ENCODE measurements around the gene NFIA.

NFIA gene

DNA sequence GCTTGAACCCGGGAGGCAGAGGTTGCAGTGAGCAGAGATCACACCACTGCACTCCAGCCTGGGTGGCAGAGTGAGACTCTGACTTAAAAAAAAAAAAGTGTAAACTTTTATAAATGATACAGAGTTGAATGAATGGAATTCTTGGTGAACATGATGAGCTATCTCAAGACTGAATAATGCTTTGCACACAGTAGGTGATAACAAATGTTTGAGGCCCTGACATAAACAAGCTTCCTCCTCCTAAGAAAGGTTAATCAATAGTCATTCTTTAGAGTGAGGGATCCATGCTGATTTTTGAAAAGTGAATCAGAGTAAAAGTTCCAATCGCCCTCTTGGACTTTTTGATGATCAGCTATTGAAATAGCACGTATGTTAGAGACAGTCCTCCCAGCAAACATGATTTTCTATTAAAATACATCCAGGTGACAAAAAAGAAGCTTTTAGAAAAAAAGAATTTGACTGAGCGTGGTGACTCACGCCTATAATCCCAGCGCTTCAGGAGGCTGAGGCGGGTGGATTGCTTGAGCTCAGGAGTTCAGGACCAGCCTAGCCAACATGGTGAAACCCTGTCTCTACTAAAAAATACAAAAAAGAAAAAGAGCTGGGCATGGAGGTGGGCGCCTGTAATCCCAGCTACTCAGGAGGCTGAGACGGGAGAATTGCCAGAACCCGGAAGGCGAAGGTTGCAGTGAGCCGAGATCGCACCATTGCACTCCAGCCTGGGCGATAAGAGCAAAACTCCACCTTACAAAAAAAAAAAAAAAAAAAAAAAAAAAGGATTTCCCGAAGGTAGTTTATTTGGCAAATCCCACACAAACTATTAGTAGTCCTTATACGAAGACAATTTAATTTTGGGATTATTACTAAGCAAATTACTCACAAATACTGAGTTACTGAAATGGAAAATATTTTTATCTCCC is 181.8 kb downstream of the NFIA start:
- H3F3A ChIP-seq (ENCODE audit: low read depth), result no peaks in the 10 kb centered on the region
- H3K4me1 ChIP-seq (ENCODE audit: insufficient read depth, low read length, poor library complexity, severe bottlenecking), result no peaks in the 10 kb centered on the region
- H3K9ac ChIP-seq (ENCODE audit: low read depth, low read length, poor library complexity, severe bottlenecking), result no peak overlapping the region
- H3K9me2 ChIP-seq (replicated peaks; ENCODE audit: low read depth, low read length), result no peaks in the 10 kb centered on the region
- H3K36me3 ChIP-seq (ENCODE audit: insufficient read depth, low read length), result no peaks in the 10 kb centered on the region
- no peaks in the 10 kb centered on the region for H3K79me2 ChIP-seq (ENCODE audit: insufficient read depth, low read length)
- no peak overlapping the region for H3K4me2 ChIP-seq (ENCODE audit: low read depth, low read length, poor library complexity, severe bottlenecking)
- H3K27me3 ChIP-seq (ENCODE audit: insufficient read depth, low read length, poor library complexity, severe bottlenecking), result no peaks in the 10 kb centered on the region
- H3K4me3 ChIP-seq (ENCODE audit: low read length, poor library complexity, severe bottlenecking), result no peak overlapping the region
- no peaks in the 10 kb centered on the region for H4K20me1 ChIP-seq (ENCODE audit: insufficient read depth, low read length, poor library complexity, severe bottlenecking)
- no peak overlapping the region for H2AFZ ChIP-seq (ENCODE audit: low read length)
- H3K9me3 ChIP-seq (ENCODE audit: insufficient read depth, low read depth, low read length), result no peaks in the 10 kb centered on the region
- TF ChIP-seq EZH2phosphoT487 (IDR thresholded peaks at IDR 0.05; ENCODE audit: borderline replicate concordance), result no peak
- TF ChIP-seq, protein P1, sequence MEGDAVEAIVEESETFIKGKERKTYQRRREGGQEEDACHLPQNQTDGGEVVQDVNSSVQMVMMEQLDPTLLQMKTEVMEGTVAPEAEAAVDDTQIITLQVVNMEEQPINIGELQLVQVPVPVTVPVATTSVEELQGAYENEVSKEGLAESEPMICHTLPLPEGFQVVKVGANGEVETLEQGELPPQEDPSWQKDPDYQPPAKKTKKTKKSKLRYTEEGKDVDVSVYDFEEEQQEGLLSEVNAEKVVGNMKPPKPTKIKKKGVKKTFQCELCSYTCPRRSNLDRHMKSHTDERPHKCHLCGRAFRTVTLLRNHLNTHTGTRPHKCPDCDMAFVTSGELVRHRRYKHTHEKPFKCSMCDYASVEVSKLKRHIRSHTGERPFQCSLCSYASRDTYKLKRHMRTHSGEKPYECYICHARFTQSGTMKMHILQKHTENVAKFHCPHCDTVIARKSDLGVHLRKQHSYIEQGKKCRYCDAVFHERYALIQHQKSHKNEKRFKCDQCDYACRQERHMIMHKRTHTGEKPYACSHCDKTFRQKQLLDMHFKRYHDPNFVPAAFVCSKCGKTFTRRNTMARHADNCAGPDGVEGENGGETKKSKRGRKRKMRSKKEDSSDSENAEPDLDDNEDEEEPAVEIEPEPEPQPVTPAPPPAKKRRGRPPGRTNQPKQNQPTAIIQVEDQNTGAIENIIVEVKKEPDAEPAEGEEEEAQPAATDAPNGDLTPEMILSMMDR (conservative IDR thresholded peaks at IDR 0.05; ENCODE audit: low read length), result no peak

DNA sequence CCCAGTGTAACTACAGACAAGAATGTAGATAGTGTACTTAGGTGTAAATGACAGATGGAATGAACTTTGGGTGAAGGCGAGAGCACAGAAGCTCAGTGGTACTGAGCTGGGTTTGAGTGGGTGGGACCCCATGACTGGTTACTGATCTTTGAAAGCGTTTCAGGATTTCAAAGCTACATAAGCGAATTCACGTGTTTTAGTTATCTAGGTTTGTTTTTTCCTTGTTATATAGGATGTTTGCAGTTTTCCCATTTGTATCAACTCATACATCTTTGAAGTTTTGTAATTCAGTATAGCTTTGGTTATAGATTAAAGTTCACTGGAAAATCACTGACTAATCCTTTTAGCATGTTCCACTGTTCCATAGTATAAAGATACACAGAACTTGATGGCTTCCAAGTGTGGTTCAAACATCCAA is 182.5 kb downstream of the NFIA start:
- Histone ChIP-seq H3K27me3 (ENCODE audit: insufficient read depth, low read length, poor library complexity, severe bottlenecking) (no peaks in the 10 kb centered on the region), H2AFZ (ENCODE audit: low read length) (no peak overlapping the region), H3K4me3 (ENCODE audit: low read length, poor library complexity, severe bottlenecking) (no peak overlapping the region), H4K20me1 (ENCODE audit: insufficient read depth, low read length, poor library complexity, severe bottlenecking) (no peaks in the 10 kb centered on the region), H3K36me3 (ENCODE audit: insufficient read depth, low read length) (no peaks in the 10 kb centered on the region), H3K79me2 (ENCODE audit: insufficient read depth, low read length) (no peaks in the 10 kb centered on the region), H3K9me2 (replicated peaks; ENCODE audit: low read depth, low read length) (no peaks in the 10 kb centered on the region), H3F3A (ENCODE audit: low read depth) (no peaks in the 10 kb centered on the region), H3K9ac (ENCODE audit: low read depth, low read length, poor library complexity, severe bottlenecking) (no peak overlapping the region), H3K4me1 (ENCODE audit: insufficient read depth, low read length, poor library complexity, severe bottlenecking) (no peaks in the 10 kb centered on the region), H3K4me2 (ENCODE audit: low read depth, low read length, poor library complexity, severe bottlenecking) (no peak overlapping the region), H3K9me3 (ENCODE audit: insufficient read depth, low read depth, low read length) (no peaks in the 10 kb centered on the region)
- TF ChIP-seq EZH2phosphoT487 (IDR thresholded peaks at IDR 0.05; ENCODE audit: borderline replicate concordance), result no peak
- TF ChIP-seq, protein P1 (conservative IDR thresholded peaks at IDR 0.05; ENCODE audit: low read length), result no peak

DNA sequence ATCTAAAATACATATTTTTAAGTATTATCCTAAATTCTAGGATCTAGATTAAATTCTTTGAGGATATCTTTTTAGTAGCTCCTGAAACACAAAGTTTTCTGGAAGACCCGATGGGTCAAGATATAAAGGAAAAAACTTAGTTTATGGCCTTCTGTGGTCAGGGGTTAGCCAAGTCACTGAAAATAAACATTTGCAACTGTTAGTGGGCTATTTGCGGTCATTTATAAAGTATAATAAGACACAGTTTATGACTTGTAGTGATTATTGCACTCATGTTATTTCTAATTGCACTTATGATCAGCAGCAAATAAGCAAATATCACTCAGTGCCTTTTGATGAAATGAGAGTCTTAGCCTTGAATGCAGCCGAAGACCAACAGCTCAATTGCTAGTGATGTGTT is 183.3 kb downstream of the NFIA start:
- Histone ChIP-seq H3K4me3 (ENCODE audit: low read length, poor library complexity, severe bottlenecking) (no peak overlapping the region), H3K9ac (ENCODE audit: low read depth, low read length, poor library complexity, severe bottlenecking) (no peak overlapping the region), H3K4me1 (ENCODE audit: insufficient read depth, low read length, poor library complexity, severe bottlenecking) (no peaks in the 10 kb centered on the region), H3K9me2 (replicated peaks; ENCODE audit: low read depth, low read length) (no peaks in the 10 kb centered on the region), H3K27me3 (ENCODE audit: insufficient read depth, low read length, poor library complexity, severe bottlenecking) (no peaks in the 10 kb centered on the region), H3K79me2 (ENCODE audit: insufficient read depth, low read length) (no peaks in the 10 kb centered on the region), H3K36me3 (ENCODE audit: insufficient read depth, low read length) (no peaks in the 10 kb centered on the region), H3F3A (ENCODE audit: low read depth) (no peaks in the 10 kb centered on the region), H4K20me1 (ENCODE audit: insufficient read depth, low read length, poor library complexity, severe bottlenecking) (no peaks in the 10 kb centered on the region), H3K9me3 (ENCODE audit: insufficient read depth, low read depth, low read length) (no peaks in the 10 kb centered on the region), H2AFZ (ENCODE audit: low read length) (no peak overlapping the region), H3K4me2 (ENCODE audit: low read depth, low read length, poor library complexity, severe bottlenecking) (no peak overlapping the region)
- no peak for TF ChIP-seq EZH2phosphoT487 (IDR thresholded peaks at IDR 0.05; ENCODE audit: borderline replicate concordance)
- TF ChIP-seq, protein P1 (conservative IDR thresholded peaks at IDR 0.05; ENCODE audit: low read length), result no peak

All from Loucy (cell line).